SK-N-SH treated with all-trans-retinoic acid at 6 μM for 48 hours (cell line): ENCODE results near the gene INS.

Source experiments
- ATAC-seq: fragments of 200-7000 bp; cut with Tn5 transposase; 3 replicates; pipeline ENCODE4 v1.9.1; 2020; ENCODE audit warnings: mild to moderate bottlenecking, moderate library complexity
- ARNTL ChIP-seq: fragments of 450-650 bp; formaldehyde crosslinking; IDR thresholded peaks from 2 replicates; pipeline ENCODE4 v1.5.0; 2020; ENCODE audit warnings: low read depth, mild to moderate bottlenecking, moderate library complexity, borderline replicate concordance
- BACH2 ChIP-seq: fragments of 250-450 bp; sonication (Bioruptor Pico); IDR thresholded peaks from 2 replicates; pipeline ENCODE4 v1.9.0; 2021; ENCODE audit warnings: mild to moderate bottlenecking, borderline replicate concordance
- CSDC2 ChIP-seq: fragments of 250-450 bp; sonication (Bioruptor Pico); IDR thresholded peaks from 2 replicates; pipeline ENCODE4 v1.5.0; 2020; ENCODE audit warnings: mild to moderate bottlenecking, moderate library complexity
- ESRRG ChIP-seq: fragments of 250-450 bp; sonication (Bioruptor Pico); IDR thresholded peaks from 2 replicates; pipeline ENCODE4 v1.6.1; 2021; ENCODE audit warnings: mild to moderate bottlenecking
- GLIS3 ChIP-seq: fragments of 250-450 bp; sonication (Bioruptor Pico); IDR thresholded peaks from 2 replicates; pipeline ENCODE4 v1.5.0; 2020; ENCODE audit warnings: mild to moderate bottlenecking, moderate library complexity
- ISL1 ChIP-seq: fragments of 250-450 bp; sonication (Bioruptor Pico); IDR thresholded peaks from 2 replicates; pipeline ENCODE4 v2.1.2; 2022; ENCODE audit warnings: mild to moderate bottlenecking, moderate library complexity
- OSR1 ChIP-seq: fragments of 250-450 bp; sonication (Bioruptor Pico); IDR thresholded peaks from 2 replicates; pipeline ENCODE4 v1.8.0; 2022; ENCODE audit warnings: moderate library complexity, mild to moderate bottlenecking, inconsistent platforms
- POU6F1 ChIP-seq: fragments of 250-450 bp; sonication (Bioruptor Pico); IDR thresholded peaks from 2 replicates; pipeline ENCODE4 v1.8.0; 2021; ENCODE audit warnings: low read depth, mild to moderate bottlenecking, moderate library complexity, borderline replicate concordance
- PPARA ChIP-seq: fragments of 250-450 bp; sonication (Bioruptor Pico); IDR thresholded peaks from 2 replicates; pipeline ENCODE4 v1.5.0; 2020; ENCODE audit warnings: mild to moderate bottlenecking, borderline replicate concordance
- SNAI2 ChIP-seq: fragments of 250-450 bp; sonication (Bioruptor Pico); IDR thresholded peaks from 2 replicates; pipeline ENCODE4 v1.5.0; 2020; ENCODE audit warnings: mild to moderate bottlenecking, moderate library complexity
- TCF4 ChIP-seq: fragments of 250-450 bp; sonication (Bioruptor Pico); IDR thresholded peaks from 2 replicates; pipeline ENCODE4 v1.8.0; 2021; ENCODE audit warnings: mild to moderate bottlenecking, moderate library complexity, borderline replicate concordance
- ZC3H10 ChIP-seq: fragments of 250-450 bp; sonication (Bioruptor Pico); IDR thresholded peaks from 2 replicates; pipeline ENCODE4 v1.5.1; 2021; ENCODE audit warnings: mild to moderate bottlenecking, moderate library complexity
- ZFP3 ChIP-seq: fragments of 250-450 bp; sonication (Bioruptor Pico); IDR thresholded peaks from 2 replicates; pipeline ENCODE4 v1.5.0; 2020; ENCODE audit warnings: mild to moderate bottlenecking, moderate library complexity
- ZFP30 ChIP-seq: fragments of 450-650 bp; formaldehyde crosslinking; IDR thresholded peaks from 2 replicates; pipeline ENCODE4 v1.5.0; 2022; ENCODE audit warnings: mild to moderate bottlenecking, moderate library complexity
- ZNF565 ChIP-seq: fragments of 450-650 bp; formaldehyde crosslinking; conservative IDR thresholded peaks from 2 replicates; pipeline ENCODE4 v1.5.0; 2020; ENCODE audit warnings: low read depth, mild to moderate bottlenecking, moderate library complexity
- ZNF70 ChIP-seq: fragments of 450-650 bp; formaldehyde crosslinking; IDR thresholded peaks from 2 replicates; pipeline ENCODE4 v1.5.0; 2020; ENCODE audit warnings: mild to moderate bottlenecking, moderate library complexity
- ZNF8 ChIP-seq: fragments of 450-650 bp; formaldehyde crosslinking; IDR thresholded peaks from 2 replicates; pipeline ENCODE4 v1.5.0; 2020; ENCODE audit warnings: mild to moderate bottlenecking, moderate library complexity
- TF ChIP-seq, protein P1 (sequence below): fragments of 250-450 bp; sonication (Bioruptor Pico); IDR thresholded peaks from 2 replicates; pipeline ENCODE4 v1.5.1; 2020; ENCODE audit warnings: low read depth, mild to moderate bottlenecking, moderate library complexity
- TF ChIP-seq, protein P2 (sequence below): fragments of 250-450 bp; sonication (Bioruptor Pico); IDR thresholded peaks from 2 replicates; pipeline ENCODE4 v1.8.0; 2020; ENCODE audit warnings: mild to moderate bottlenecking, moderate library complexity, borderline replicate concordance
- TF ChIP-seq, protein P3 (sequence below): fragments of 250-450 bp; sonication (Bioruptor Pico); IDR thresholded peaks from 2 replicates; pipeline ENCODE4 v1.5.0; 2020; ENCODE audit warnings: mild to moderate bottlenecking, moderate library complexity
- TF ChIP-seq, protein P4 (sequence below): fragments of 250-450 bp; sonication (Bioruptor Pico); IDR thresholded peaks from 2 replicates; pipeline ENCODE4 v1.5.1; 2021; ENCODE audit warnings: mild to moderate bottlenecking, moderate library complexity

INS gene

GRCh38 chr11:2169005-2169378 lies 8.0 kb upstream of the INS start:
- TF ChIP-seq ZFP3 (CRISPR knock-in tag) (no peak), OSR1 (CRISPR knock-in tag) (no peak), GLIS3 (no peak), ZC3H10 (CRISPR knock-in tag) (no peak), ZNF70 (no peak), ESRRG (no peak), ZNF565 (CRISPR knock-in tag) (no peak), POU6F1 (no peak), ZFP30 (CRISPR knock-in tag) (no peak)
- TF ChIP-seq, protein P1, sequence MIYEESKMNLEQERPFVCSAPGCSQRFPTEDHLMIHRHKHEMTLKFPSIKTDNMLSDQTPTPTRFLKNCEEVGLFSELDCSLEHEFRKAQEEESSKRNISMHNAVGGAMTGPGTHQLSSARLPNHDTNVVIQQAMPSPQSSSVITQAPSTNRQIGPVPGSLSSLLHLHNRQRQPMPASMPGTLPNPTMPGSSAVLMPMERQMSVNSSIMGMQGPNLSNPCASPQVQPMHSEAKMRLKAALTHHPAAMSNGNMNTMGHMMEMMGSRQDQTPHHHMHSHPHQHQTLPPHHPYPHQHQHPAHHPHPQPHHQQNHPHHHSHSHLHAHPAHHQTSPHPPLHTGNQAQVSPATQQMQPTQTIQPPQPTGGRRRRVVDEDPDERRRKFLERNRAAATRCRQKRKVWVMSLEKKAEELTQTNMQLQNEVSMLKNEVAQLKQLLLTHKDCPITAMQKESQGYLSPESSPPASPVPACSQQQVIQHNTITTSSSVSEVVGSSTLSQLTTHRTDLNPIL (CRISPR knock-in tag), result no peak
- TF ChIP-seq, protein P2, sequence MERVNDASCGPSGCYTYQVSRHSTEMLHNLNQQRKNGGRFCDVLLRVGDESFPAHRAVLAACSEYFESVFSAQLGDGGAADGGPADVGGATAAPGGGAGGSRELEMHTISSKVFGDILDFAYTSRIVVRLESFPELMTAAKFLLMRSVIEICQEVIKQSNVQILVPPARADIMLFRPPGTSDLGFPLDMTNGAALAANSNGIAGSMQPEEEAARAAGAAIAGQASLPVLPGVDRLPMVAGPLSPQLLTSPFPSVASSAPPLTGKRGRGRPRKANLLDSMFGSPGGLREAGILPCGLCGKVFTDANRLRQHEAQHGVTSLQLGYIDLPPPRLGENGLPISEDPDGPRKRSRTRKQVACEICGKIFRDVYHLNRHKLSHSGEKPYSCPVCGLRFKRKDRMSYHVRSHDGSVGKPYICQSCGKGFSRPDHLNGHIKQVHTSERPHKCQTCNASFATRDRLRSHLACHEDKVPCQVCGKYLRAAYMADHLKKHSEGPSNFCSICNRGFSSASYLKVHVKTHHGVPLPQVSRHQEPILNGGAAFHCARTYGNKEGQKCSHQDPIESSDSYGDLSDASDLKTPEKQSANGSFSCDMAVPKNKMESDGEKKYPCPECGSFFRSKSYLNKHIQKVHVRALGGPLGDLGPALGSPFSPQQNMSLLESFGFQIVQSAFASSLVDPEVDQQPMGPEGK (CRISPR knock-in tag), result no peak
- ATAC-seq, result no peak

- TF ChIP-seq OSR1 (CRISPR knock-in tag) (no peak), CSDC2 (CRISPR knock-in tag) (no peak), SNAI2 (no peak), ARNTL (no peak), GLIS3 (no peak), ZNF70 (no peak), ESRRG (no peak), BACH2 (no peak), ISL1 (no peak), TCF4 (CRISPR knock-in tag) (no peak), PPARA (CRISPR knock-in tag) (no peak), ZC3H10 (CRISPR knock-in tag) (no peak), ZNF8 (CRISPR knock-in tag) (no peak)
- TF ChIP-seq, protein P3, sequence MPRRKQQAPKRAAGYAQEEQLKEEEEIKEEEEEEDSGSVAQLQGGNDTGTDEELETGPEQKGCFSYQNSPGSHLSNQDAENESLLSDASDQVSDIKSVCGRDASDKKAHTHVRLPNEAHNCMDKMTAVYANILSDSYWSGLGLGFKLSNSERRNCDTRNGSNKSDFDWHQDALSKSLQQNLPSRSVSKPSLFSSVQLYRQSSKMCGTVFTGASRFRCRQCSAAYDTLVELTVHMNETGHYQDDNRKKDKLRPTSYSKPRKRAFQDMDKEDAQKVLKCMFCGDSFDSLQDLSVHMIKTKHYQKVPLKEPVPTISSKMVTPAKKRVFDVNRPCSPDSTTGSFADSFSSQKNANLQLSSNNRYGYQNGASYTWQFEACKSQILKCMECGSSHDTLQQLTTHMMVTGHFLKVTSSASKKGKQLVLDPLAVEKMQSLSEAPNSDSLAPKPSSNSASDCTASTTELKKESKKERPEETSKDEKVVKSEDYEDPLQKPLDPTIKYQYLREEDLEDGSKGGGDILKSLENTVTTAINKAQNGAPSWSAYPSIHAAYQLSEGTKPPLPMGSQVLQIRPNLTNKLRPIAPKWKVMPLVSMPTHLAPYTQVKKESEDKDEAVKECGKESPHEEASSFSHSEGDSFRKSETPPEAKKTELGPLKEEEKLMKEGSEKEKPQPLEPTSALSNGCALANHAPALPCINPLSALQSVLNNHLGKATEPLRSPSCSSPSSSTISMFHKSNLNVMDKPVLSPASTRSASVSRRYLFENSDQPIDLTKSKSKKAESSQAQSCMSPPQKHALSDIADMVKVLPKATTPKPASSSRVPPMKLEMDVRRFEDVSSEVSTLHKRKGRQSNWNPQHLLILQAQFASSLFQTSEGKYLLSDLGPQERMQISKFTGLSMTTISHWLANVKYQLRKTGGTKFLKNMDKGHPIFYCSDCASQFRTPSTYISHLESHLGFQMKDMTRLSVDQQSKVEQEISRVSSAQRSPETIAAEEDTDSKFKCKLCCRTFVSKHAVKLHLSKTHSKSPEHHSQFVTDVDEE (CRISPR knock-in tag), result no peak
- TF ChIP-seq, protein P1 (CRISPR knock-in tag), result no peak
- TF ChIP-seq, protein P4, sequence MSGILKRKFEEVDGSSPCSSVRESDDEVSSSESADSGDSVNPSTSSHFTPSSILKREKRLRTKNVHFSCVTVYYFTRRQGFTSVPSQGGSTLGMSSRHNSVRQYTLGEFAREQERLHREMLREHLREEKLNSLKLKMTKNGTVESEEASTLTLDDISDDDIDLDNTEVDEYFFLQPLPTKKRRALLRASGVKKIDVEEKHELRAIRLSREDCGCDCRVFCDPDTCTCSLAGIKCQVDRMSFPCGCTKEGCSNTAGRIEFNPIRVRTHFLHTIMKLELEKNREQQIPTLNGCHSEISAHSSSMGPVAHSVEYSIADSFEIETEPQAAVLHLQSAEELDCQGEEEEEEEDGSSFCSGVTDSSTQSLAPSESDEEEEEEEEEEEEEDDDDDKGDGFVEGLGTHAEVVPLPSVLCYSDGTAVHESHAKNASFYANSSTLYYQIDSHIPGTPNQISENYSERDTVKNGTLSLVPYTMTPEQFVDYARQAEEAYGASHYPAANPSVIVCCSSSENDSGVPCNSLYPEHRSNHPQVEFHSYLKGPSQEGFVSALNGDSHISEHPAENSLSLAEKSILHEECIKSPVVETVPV, result no peak
- TF ChIP-seq, protein P2 (CRISPR knock-in tag), result no peak
- no peak for ATAC-seq
These were observed 7.4 kb upstream of the INS start for GRCh38 chr11:2168286-2169004.
